NCI-H82 treated with DMSO at 0.1 percent for 48 hours (cell line): ENCODE results near the gene TMCC2.
A peak's percentile ranks its signal among the peaks of the same experiment; 100 is the strongest.
"Not testable (repeated sequence)": the region's sequence is repeated elsewhere in the genome, so short reads cannot be mapped to it uniquely, and the experiment has no call there.

Source experiments
- DNase-seq: peaks from one replicate; lab custom pipeline; 2025; ENCODE audit not compliant: unreplicated experiment; lab: John Stamatoyannopoulos, UW

Gene TMCC2

DNA sequence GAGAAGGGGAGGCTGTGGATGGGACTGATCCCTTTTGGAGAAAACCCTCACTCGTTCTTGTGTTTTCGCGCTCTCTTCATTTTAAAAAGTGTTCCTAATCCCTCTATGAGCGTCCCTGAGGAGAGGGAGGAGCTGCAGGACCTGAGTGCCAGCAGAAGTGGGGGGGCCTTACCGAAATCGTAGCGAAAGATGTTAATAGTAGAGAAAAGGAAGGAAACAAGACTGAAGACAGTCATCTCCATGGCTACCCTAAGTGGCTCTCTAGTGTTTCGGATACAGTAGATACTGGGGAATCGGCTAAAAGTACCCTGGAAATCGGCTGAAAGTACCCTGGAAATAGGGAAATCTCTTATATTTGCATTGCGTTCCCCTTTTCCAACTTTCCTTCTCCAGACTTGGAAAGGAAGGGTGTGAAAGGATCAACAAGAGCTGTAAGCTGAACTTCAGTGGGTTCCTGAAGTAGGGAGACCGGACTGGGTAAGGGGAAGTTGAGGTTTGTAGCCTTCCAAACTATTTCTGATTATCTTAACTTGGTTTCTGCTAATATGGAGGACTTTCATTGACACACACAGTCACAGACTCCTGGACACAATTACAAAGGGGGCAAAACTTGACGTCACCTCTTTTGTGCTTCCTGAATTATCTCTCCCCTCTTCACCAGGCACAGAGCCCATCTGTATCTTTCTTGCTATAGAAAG, 15.8 kb upstream of the TMCC2 start:
- DNase-seq, result no peak

DNA sequence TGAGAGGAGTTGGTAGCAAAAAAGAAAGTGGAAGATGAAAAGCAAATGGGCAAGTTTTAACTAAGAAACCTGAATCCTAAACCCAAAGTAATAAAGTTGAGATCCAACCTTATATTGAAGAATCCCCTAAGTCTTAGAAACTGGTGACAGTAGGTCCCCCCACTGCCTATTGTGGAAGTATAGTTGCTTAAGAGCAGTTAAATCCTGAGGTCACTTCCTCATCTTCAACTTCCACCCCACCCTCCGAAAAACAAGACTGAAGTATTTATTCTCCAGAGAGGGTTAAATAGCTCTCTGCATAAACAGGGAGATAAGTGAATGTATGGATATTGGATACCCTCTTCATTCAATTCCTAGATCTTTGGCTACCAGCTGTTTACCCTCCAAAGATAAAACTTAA, 13.0 kb upstream of the TMCC2 start:
- DNase-seq, result no peak

DNA sequence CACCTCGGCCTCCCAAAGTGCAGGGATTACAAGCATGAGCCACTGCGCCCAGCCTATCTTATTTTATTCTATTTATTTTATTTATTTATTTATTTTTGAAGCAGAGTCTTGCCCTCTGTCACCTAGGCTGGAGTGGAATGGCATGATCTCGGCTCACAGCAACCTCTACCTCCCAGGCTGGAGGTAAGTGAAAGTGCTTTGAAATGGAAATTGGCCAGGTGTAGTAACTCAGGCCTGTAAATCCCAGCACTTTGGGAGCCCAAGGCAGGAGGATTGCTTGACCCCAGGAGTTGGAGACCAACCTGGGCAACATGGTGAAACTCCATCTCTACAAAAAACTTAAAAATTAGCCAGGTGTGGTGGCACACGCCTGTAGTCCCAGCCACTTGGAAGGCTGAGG, 11.2 kb upstream of the TMCC2 start:
- DNase-seq, result no peak

DNA sequence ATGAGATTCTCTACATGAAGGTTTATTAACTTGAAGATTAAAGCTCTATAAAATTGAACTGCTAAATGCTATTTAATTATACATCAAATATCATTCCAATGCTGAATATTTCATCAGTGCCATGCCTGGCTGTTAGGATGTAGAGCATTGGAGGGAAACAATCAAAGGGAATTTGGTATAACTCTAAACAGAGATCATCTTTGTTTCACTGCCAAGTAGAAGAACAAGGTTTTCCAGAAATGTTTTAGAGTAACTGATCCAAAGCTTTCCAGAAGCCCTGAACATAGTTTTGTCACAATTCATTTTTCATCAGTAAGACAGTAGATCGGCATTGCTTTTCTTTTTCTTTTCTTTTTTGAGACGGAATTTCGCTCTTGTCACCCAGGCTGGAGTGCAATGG, 10.3 kb upstream of the TMCC2 start:
- DNase-seq, result no peak

DNA sequence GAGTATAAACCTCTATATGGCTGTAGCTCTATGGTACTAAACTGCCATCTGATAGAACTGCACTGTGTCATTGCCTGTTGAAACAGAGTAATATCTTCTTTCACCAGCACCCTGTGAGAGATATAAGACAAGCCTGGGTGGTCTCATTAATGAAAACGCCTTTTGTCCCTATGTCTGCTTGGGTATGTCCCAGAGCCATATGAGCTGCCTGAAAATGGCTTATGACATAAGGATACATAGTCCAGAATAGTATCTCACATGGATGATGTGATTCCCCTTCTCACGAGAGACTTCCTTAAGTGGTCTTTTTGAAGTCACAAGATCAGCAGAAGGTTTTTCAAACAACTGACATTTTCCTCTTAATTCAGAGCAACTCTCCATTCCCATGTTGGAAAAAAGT, 7.3 kb upstream of the TMCC2 start:
- DNase-seq, result no peak

DNA sequence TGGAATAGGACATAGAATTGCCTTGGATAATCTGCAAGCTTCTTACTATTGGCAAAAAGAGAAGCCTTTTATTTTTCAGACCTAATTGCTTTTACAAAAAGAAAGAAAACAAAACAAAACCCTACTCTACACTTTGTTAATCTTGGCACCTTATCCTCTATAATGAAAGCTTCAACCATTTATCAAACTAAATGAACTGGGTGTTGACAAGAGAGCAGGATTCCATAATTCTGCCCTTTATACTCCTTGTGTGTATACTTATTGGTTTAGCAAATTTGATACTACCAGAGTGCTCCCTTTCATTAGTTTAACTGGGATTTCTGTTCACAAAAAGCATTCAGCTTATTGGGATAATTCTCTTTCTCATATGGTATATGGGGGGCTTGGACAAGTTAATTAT, 3.0 kb upstream of the TMCC2 start:
- DNase-seq, result no peak

DNA sequence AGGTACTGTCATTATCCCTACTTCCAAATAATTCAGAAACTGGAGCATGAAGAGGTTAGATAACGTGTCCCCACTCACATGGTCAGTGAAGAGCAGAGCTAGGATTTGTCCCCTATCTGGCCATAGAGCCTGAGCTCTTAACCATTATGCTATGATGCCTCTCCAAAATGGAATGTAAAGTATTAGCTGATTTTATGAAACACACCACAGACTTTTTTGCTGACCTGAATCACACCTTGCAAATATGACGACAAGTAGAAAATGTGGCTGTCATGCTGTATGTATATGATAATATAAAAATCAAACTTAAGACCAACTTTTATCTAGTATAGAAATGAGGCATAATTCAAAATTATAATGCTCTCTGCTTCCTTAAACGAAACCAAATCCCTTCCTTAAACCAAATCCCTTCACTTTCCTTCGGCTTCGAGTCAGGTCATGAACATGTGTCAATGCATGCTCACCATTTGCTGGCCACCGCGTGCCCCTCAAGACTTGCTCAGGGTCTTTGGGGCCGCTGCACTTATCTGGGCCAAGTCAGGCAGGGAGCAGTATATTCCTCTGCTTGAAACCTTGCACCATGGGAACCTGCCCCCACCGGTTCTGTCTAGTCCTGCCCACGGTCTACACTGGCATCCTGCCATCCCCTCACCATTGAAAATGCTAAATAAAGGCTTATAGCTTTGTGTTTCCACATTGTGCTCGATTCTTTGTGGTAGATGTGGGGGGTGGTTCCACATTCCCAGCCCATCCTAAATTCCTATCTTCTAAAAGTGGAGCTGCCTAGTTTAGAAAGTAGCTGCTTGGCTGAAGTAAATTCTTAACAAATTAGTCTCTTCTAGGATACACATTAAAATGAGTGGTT, 1.6 kb upstream of the TMCC2 start:
- no peak for DNase-seq

DNA sequence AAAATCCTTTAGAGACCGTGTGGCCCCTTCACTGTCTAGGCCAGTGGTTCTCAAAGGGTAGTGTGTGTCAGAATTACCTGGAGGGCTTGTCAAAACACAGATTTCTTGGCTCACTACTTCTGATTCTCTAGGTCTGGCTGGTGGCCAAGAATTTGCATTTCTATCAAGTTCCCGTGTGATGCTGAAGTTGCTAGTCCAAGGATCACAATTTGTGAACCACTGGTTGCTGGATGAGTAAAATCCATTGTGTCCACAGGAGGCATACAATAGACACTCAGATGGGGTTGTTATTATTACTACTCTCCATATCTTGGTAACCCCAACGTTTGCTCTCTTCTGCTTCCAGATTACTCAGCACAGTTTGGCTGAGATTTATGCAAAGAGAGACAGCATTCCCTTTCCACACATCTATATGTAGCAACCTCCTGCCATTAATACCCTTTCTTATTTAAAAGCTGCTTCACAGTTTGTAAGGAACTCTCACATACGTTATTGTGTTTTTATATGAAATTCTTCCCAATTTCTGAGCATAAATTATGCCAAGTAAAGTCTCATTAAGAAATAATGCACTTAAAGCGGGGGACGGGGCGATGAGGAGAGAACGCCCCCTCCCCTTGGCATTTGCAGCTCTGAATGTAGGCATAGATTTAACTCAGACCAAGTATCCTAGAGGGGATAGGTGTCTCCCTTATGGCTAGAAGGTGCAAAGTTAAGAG, 720 bp upstream of the TMCC2 start:
- peak; percentile 72 for DNase-seq

DNA sequence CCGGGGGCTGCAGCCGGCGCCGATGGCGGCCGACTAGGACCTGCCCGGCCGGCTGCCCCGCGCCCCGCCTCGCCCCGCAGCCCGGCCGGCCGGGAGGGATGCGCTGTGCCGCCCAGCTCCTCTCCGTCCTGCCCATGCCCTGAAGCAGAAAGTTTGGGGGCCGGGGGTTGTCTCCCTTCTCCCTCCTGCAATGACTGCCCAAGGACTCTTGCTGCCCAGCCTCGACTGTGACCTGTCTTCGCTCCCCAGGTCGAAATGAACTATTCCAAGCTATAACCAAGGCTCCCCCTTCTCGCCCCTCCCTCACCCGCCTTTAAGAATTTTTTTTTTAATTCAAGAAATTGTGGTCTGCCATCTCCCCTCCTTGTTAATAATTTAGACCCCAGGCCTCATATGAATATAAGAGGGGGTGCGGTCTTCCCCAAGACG, 361 bp downstream of the TMCC2 start:
- no peak for DNase-seq

DNA sequence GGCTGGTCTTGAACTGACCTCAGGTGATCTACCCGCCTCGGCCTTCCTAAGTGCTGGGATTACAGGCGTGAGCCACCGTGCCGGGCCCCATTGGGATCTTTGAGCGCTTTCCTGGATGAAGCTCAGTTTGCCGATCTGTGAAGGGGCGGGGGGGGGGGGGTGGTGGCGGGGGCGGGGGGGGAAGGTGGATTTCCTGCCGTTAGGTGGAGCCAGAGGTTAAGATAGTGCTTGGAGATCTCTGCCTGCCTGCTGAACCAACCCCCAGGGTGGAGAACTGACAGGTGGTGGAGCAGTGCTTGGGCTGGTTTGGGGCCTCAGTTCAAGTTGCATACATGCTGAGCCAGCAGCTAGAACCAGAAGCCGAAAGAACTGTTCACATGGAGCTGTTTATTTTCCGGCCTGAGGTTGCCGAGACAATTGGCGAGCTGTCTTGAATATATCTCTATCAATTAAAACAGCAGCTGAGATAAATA, 1.7 kb downstream of the TMCC2 start:
- DNase-seq, result peak; percentile 93

DNA sequence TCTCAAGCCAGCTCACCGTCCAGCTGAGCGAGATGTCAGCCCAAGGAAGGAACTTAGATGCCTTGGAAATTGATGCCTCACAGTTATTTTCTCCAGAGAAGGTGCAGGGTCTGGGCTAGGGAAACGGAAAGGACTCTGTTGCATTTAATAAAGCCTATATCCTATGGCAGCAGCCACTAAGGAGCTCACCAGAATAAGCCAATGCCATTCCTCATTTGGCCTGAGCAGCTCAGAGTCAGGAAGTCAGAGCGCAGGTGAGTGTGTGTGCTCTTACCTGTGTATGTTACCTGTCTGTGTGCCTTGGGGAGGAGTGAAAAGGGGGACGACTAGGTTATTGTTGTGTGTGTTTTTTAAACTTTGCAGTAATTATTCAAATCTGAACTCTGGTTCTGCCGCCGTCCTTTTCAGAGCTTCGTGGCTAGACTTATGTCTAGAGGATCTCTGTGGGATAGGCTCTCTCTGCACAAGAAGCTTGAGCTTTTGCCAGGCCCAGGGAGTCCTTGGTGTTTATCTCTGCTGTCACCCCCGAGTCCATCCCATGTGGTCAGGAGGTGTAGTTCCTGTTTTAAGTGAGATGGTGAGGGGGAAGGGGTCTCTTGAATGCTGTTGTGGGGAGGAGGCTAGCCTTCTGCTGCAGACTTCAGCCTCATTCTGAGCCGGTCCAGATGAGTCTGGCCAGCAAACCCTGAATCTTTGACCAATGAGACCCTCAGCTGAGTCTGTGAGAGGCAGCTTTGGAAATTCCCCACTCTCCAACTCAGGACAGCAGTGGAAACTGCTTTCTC, 2.4 kb downstream of the TMCC2 start:
- DNase-seq, result no peak

DNA sequence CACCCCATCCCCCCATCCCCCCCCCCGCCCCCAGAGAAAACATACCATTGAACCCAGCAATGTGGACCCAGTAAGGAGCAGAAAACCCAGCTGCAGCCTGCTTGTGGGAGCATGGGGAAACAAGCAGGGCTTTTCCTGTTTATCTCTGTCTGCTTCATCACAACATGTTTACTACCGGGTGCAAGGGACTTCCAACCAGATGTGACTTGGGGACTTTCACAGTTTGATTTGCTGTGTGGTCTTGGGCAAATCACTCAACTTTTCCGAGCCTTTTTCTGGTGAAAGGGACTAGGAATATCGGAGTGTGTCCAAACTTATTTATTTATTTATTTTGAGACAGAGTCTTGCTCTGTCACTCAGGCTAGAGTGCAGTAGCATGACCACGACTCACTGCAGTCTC, 3.2 kb downstream of the TMCC2 start:
- DNase-seq, result no peak

DNA sequence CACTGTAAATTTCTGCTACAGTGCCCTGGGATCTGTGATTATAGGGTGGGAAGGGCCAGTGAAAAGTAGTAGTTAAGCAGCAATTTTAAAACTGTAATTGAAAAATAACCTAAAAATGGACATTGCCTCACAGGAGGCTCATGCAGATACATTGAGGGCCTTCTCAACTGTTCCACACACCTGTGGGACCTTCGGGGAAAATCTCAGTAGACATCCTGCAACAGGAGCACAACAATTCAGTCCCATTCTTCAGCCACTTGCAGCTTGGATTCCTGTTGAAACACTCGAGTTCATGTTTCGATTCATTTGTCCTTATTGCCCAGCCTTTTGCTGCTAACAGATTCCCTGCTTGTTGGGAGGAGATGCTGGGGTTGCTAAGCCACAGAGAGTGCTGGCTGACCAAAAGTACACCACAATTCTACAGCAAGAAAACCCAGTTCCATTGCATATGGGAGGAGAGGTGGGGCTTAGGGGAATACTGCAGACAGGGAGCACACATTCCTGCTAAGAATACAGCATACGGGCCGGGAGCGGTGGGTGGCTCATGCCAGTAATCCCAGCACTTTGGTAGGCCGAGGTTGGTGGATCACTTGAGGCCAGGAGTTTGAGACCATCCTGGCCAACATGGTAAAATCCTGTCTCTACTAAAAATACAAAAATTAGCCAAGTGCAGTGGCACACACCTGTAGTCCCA, 4.5 kb downstream of the TMCC2 start:
- DNase-seq, result no peak

DNA sequence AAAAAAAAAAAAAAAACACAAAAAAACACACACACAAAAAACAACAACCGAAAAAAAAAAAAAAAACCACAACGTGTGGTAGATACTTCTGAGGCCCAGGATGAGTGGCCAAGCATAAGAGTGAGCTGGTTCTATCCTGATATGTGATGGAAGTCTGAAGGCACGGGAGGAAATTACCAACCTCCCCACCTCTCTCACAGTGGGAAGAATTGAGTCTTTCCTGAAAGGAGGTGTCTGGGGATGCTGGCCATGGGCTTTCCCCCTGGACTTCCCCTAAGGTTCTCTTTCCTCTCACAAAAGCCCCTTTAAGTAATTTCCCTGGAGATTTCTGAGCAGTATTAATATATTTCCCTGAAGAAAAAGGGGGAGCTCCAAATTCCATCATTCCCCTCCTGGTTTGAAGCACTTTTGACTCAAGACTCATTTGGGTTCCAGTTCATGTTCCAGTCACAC, 5.2 kb downstream of the TMCC2 start:
- DNase-seq, result no peak

DNA sequence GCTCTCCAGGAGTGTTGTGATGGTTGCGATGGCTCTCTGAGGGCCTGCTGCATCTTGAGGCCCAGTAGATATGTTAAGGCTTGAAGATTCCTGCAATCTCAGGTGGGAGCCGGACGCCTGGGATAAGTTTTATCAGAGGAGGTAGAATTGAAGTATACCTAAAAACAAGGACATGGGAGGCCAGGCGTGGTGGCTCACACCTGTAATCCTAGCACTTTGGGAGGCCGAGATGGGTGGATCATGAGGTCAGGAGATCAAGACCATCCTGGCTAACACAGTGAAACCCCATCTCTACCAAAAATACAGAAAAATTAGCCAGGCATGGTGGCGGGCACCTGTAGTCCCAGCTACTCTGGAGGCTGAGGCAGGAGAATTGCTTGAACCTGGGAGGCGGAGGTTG, 6.2 kb downstream of the TMCC2 start:
- not testable (repeated sequence) for DNase-seq

DNA sequence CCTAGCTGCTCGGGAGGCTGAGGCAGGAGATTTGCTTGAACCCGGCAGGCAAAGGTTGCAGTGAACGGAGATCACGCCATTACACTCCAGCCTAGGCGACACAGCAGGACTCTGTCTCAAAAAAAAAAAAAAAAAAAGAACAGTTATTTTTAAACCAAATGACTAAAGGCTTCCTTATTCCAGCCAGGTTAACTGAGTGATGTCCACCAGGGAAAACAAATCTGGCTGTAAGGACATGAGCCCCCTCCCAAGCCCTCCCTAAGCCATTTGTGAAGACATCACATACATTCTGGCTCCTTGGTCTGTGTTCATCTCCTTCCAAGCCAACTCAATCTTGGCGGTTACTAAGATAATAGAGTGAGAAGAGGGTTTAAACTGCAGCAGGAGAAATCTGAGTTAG, 8.2 kb downstream of the TMCC2 start:
- no peak for DNase-seq

DNA sequence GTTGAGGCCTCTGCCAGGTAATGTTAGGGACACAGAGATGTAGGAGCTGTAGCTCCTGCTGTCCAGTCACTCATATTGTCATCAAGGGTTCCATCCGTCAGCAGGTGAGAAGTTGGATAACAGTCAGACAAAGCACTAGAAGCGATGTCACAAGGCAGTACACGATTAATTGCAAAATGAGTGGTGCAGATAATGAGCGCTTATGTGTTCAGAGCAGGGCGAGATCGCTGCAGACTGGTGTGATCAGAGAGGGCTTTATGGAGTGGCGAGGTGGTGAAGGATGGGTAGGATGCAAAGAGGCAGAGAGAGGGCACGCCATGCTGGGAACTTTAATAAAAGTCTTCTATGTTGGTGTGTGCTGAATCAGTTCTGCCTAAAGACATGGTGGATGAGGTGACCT, 8.8 kb downstream of the TMCC2 start:
- no peak for DNase-seq

DNA sequence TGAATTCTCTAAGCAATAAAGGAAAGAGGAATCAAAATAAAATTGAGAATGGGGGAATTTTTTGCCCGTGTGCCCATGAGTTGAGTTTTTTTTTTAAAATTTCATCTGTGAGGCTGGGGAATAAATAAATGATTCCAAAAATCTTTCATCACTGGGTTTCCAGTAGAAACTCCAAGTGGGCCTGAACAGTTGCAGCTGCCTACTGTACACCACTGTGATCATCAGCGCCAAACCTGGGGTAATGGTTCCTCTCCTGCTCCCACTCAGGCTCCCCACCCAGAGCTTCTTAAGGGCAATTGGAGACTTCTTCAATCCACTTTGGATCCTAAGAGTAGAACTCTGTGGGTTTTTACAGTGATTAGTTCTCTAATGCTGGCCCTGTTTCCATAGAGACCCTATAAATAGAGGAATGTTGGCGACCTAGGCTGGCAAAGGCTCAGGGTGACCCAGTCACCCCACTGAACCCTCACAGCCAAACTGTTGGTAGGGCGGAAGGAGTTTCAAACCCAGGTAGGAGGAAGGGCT, 9.3 kb downstream of the TMCC2 start:
- no peak for DNase-seq

DNA sequence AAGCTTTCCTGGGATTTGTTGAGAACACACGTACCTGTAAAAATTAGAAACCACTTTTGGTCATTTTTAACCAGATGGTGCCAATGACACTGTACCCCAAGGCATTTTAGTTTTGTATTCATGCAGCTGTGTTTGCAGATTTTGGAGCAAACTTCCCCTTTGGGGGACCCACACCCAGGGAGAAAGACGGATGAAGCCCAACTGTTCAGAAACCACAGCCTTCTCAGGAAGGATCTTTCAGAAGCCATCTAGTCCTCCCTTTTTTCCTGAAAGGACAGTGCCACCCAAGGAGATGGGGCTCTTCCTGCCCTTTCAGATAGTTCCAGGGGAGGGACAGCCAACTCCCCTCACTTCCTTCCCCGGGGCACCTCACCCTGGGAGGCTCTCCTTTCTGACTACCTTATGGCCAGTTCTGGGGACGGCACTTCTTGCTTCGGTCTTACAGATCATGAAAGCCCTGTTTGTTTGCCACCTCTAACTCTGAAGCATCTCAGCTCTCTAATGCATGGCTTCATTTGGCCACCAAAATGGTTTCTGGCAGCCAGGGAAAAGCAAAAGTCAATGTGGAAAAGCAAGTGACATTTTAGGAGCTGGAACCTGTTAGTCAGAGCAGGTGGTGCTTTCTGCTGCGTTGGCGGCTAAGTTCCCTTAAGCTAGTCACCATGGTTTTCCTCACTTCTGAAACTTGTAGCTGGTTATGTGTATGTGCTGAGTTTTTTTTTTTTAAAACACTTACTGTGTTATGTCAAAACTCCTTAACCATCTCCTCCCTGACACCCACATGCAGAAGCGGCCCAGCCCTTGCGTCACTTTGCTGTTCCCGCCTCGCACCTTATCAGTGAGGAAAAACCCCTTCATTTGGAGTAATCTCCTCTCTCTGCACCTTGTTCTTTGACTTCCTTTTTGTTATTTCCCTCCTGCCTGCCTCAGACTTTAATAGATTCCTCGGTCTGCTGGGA, 10.1 kb downstream of the TMCC2 start:
- no peak for DNase-seq
